GM19023 (cell line): Measurements from ENCODE around the gene TRIM74.
A peak's percentile ranks its signal among the peaks of the same experiment; 100 is the strongest.
"Not testable (repeated sequence)": the region's sequence is repeated elsewhere in the genome, so short reads cannot be mapped to it uniquely, and the experiment has no call there.

Experiments
- ATAC-seq: cut with Tn5 transposase; IDR thresholded peaks from one replicate; pipeline ENCODE4 v1.9.1; 2021; ENCODE audit warnings: mild to moderate bottlenecking, moderate library complexity; ENCODE audit not compliant: unreplicated experiment

The TRIM74 gene

DNA sequence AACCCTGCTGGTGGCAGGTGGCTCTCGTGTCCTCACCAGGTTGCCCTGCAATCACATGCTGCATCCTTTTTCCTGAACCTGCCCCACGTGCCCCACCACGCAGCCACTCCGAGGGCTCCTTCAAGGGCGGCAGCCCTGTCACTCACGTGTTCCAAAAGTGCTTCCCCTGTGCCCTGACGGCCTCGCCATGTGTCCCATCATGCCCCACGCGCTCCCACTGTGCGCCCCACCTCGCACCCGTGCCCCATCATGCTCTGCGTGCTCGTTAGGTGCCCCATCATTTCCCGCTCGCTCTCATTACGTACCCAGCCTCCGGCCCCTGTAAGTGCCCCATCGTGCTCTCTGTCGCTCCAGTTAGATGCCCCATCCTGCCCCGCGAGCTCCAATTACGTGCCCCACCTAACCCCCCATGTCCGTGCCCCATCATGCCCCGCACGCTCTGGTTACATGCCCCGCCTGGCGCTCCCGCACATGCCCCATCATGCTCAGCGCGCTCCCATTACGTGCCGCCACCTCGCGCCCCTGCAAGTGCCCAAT is at the start of gene TRIM74:
Gene TRIM74, minus strand, starts transcription at position 487 of the 537 bp plus-strand sequence. CDS start 3,309 bp downstream, outside the sequence.
- ATAC-seq, result not testable (repeated sequence)

DNA sequence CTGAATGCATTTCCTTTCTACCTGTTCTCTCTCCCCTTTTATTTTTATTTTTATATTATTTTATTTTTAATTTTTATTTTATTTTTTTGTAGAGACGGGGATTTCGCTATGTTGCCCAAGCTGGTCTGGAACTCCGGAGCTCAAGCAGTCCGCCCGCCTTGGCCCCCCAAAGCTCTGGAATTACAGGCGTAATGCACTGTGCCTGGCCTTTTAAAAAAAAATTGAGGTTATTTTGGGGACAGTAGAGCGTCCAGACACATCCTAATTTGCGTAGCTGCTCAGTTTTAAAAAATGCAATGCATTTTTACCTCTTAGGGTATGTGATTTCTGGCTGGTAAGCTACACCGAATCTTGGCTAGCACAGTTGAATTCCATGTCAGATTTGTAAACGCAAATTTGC is 37.2 kb upstream of the TRIM74 start:
- not testable (repeated sequence) for ATAC-seq

DNA sequence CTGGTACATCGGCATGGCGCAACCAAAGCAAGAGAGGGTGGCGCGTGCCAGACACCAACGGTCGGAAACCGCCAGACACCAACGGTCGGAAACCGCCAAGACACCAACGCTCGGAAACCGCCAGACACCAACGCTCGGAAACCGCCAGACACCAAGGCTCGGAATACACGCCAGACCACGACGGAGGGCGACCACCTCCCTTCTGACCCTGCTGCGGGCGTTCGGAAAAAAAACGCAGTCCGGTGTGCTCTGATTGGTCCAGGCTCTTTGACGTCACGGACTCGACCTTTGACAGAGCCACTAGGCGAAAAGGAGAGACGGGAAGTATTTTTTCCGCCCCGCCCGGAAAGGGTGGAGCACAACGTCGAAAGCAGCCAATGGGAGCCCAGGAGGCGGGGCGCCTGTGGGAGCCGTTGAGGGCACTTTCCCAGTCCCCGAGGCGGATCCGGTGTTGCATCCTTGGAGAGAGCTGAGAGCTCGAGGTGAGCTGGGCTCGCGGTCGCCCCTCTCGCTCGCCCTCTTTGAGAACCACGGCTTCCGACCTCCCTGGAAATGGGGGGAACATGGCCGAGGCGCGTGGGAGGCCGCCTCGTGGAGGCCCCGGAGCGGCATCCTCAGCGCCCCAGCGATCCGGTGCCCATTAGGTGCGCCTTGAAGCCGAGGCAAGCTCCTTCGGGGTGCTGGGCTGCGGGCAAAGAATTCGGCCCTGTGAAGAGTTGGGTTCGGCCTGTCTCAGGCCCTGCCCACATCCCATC is 36.6 kb upstream of the TRIM74 start:
- peak; percentile 88 for ATAC-seq

DNA sequence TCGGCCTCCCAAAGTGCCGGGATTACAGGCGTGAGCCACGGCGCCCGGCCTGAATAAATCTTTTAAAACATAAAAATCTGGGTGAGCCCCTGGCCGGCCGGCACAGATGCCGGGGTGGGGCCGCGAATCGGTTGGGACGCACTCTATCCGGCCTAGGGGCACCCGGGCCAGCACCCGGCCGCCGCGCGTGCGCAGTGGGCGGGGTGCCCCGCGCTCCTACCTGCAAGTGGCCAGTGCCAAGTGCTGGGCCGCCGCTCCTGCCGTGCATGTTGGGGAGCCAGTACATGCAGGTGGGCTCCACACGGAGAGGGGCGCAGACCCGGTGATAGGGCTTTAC is 36.1 kb upstream of the TRIM74 start:
- ATAC-seq, result peak; percentile 76

DNA sequence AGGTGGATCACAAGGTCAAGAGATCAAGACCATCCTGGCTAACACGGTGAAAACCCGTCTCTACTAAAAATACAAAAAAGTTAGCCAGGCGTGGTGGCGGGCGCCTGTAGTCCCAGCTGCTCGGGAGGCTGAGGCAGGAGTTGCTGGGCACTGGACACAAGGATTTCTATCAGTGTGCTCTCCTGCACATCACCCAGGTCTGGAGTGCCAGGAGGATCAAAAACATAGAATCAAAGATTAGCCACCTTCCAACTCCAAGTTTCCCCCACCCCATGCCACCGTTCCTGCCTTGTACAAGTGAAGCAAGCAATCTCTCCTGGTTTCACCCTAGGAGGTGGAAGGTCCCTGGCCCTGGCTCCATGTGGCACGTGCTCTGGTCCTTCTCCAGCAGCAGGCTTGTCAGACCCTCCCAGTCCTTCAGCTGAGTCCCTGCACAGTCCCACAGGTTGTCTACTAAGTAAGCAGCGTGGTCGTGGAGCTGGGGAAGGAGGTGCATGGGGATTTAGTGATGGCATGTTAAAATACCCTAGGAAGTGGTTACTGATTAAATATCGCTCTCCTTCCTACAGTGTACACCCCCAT is 28.7 kb upstream of the TRIM74 start:
- not testable (repeated sequence) for ATAC-seq

DNA sequence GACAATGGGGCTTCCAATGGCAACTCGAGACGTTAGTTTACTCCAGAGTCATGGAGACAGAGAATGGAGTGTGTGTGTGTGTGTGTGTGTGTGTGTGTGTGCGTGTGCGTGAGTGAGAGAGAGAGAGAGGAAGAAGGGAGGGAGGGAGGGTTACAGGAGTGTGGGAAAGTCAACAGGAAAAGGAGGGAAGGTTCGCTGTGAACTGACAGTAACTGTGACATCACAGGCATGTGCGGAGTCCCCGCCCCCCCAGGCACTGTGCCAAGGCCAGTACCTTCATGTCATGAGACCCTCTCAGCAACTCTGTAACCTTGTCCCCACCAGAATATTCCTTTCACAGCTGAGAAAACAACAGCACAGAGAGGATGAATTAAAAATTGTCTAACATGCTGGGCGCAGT is 28.2 kb upstream of the TRIM74 start:
- not testable (repeated sequence) for ATAC-seq

DNA sequence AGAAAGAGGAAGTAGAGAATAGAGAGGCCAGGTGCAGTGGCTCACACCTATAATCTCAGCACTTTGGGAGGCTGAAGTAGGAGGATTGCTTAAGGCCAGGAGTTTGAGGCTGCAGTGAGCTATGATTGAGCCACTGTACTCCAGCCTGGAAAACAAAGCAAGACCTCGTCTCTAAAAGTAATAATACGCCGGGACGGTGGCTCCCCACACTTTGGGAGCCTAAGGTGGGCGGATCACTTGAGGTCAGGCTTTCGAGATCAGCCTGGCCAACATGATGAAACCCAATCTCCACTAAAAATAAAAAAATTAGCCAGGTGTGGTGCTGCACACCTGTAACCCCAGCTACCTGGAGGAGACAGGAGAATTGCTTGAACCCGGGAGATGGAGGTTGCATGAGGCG is 26.2 kb upstream of the TRIM74 start:
- not testable (repeated sequence) for ATAC-seq

DNA sequence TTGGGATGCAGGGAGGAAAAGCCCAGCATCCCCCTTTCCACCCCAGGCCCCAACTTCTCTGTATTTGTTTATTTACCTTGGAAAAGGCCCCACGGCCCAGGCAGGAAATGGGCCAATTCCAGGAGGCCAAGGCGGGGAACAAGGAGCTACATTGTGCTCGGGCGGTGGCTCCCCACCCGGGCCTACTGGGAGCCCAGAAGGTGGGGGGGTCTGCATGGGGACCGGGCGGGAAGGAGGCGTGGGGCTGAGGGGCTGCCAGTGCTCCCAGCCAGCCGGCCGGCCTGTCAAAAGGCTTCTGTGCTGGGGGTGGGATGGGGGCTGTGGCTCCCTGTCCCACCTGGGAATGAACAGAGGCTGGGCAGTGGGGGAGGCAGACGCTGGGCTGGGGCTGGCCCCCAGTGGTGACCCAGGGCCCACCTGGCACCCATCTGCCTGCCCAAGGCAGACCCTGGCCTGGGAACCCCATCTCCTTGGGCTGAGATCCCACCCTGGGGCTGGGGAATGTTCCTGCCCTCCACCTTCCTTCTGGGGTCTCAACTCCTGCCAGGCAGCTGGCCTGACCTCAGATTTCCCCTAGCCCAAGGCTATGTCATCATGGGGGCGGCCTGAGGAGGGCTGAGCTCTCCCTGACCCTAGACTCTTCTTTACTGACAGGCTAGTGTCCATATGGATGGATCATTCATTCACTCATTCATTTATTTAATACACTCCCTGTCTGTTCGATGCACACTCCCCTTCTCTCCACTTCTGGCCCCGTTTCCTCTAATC is 21.1 kb upstream of the TRIM74 start:
- not testable (repeated sequence) for ATAC-seq

DNA sequence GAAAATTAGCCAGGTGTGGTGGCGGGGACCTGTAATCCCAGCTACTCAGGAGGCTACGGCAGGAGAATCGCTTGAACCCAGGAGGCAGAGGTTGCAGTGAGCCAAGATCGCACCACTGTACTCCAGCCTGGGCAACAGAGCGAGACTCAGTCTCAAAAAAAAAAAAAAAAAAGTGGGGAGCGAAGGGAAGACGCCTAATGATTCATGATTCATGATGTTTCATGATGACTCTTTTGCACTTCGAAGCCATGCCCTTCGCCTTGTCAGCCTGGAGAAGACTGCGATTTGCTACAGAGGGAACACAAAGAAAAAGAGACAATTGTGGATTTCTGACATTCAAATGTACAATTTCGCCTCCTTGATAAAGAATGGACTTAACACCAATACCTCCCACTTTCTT is 12.8 kb upstream of the TRIM74 start:
- not testable (repeated sequence) for ATAC-seq

DNA sequence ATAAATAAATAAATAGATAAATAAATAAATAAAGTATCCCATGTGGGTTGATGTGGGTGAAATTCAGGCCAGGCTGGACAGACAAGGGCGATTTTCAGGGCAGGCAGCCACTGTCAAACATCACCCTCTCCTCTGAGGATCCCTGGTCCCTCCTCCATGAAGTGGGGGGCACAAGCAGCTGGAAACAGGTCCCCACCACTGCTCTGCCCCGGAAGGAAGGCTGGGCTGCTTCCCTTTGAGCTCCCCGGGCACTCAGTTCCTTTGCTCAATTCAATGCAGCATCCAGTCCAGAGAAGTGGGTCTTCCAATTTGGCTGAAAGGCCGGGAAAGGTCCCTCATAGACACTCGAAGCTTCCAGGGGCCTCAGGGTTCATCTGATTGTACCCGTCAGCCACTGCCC is 11.1 kb upstream of the TRIM74 start:
- not testable (repeated sequence) for ATAC-seq

DNA sequence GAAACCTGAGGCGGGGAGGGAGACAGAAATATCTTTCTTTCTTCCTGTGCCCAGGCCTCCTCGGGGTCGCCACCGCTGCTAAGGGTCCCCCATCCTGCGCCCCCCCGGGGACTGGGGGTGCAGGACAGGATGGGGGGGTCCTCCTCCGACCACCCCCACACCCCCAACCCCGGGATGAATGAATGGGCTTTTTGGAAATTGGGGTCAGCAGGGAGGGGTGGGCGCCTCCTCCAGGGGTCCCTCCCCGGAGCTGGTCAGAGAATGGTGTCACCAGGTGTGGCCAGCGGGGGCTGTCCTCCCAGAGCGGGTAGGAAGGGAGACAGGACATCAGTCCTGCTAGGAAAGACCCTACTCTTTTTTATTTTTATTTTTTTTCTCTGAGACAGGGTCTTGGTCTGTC is 7.2 kb upstream of the TRIM74 start:
- not testable (repeated sequence) for ATAC-seq

DNA sequence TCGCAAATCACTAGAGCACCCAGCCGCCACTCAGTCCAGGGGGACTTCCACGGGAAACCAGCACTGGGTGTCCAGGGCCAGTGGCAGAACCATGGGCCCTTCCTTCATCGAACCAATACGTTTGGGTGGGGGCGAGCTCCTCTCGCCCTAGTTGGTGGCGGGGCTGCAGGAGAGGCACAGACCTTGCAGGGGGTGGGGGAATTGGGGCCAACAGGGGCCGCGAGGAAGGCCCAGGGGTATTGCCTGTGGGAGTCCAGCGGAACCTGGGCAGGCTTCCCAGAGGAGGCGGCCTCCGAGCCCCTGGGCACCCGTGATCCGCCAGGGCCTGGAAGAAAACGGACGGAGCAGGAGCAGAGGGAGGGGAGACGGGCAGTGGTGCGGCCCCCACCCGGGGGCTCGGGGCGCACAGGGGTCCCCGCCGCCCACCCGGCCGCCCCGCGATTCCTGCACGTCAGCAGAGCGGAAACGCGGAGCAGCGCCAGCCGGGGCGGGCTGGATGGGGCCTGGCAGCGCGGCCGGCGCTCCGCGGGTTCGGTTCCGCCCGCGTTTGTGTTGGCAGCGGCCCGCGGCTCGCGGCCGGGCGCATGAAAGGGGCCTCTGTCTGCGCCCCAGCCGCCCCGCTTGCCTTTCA is 6.5 kb upstream of the TRIM74 start:
- not testable (repeated sequence) for ATAC-seq

DNA sequence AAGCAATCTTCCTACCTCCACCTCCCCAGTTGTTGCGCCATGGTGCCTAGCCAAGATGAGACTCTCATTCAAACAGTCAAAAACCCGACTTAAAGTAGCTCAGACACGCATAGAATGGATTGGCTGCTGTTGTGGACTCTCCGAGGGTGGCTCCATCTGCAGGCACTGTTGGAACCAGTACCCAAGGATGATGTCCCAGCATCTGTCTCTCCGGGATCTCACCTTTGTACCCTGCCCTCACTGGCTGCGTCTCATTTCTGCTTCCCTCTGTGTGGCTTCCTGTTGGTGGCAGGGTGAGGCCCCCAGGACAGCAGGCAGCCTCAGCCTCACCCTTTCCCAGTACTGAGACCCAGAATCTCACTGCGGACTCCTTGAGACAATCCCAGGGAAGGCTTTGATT is 5.5 kb upstream of the TRIM74 start:
- not testable (repeated sequence) for ATAC-seq

DNA sequence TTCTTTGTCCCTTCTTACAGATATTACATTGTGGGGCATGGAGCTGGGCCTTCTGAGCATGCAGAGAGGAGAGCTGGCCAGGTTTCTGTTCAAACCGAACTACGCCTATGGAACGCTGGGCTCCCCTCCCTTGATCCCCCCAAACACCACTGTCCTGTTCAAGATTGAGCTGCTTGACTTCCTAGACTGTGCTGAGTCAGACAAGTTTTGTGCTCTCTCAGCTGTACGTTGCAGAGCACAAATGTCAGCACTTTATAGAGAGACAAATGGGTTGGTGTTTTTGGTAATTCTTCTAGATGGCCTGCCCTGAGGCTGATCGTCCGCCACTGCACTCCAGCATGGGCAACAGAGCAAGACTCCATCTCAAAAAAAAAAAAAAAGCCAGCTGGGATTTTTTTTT is 2.2 kb upstream of the TRIM74 start:
- not testable (repeated sequence) for ATAC-seq

DNA sequence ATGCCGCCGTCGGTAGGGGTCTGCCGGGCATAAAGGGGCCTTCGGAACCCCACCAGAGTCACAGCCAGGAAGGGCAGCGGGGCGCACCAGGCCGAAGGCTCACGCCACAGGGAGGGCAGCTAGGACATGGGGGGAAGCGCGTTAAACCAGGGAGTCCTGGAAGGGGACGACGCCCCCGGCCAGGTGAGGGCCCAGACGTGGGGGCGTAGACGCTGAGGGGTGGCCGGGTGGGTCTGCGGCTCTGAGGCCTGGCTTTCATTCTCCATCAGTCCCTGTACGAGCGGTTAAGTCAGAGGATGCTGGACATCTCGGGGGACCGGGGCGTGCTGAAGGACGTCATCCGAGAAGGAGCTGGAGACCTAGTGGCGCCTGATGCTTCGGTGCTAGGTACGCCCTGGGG is 422 bp upstream of the TRIM74 start:
- ATAC-seq, result not testable (repeated sequence)

DNA sequence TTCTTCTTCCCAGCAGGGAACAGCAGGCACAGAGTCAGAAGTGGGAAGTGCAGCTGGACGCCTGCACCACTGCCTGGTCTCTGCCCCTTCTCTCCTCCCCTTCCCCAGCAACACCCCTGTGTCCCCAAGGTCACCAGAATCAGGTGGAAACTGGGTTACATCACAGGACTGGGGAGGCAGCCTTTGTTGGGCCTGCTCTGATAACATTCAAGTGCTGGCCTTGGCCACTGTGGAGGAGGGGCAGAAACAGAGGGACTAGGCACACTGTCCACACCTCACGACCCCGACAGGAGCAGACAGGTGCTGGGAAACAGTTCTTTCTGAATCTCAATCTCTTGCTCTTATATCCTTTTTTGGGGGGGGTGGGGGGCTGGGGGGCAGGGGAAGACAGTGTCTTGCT is 2.4 kb downstream of the TRIM74 start:
- ATAC-seq, result not testable (repeated sequence)

DNA sequence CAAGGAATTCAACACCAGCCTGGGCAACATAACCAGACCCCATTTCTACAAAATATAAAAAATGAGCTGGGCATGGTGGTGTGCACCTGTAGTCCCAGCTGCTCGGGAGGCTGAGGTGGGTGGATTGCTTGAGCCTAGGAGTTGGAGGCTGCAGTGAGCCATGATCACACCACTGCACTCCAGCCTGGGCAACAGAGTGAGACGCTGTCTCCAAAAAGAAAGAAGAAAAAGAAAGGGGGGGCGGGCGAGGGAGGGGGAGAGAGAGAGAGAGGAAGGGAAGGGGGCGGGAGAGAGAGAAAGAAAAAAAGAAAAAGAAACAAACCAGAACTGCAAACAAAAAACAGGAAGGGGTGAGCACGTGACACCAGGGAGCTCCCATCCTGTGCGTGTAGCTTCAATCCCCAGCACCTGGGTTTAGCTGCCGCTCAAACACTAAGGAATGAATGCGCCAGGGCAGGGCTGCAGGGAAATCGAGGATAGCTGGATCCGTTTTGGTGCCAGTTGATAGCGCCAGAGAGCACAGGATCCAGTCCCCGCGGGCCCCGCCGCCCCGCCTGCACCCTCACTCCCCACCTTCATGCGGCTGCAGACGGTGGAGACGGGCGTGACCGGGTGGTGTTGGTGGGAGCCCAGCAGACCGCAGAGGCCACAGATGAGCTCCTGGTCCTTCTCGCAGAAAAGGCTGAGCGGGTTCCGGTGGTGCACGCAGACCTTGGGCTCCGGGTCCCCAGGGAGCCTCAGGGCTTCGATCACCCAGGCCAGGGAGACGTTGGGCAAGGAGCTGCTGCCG is 3.9 kb downstream of the TRIM74 start:
- ATAC-seq, result not testable (repeated sequence)

DNA sequence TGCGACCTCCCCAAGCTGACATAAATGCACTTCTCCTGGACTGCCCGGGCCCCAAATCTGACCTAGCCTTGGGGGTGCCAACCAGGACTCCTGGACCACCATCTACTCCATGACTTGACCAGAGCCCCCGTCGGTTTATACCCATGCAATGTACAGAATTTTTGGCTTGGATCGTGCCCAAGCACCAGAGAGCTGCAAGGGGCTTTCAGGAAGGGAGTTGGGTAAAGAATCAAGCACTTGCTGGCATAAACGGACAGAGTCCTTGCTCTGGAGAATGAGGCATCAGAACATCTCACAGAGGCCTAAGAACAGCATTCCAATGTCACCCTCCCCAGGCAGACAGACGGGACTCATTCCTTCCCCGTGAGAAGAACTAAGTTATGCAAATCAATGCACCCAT is 6.2 kb downstream of the TRIM74 start:
- not testable (repeated sequence) for ATAC-seq

DNA sequence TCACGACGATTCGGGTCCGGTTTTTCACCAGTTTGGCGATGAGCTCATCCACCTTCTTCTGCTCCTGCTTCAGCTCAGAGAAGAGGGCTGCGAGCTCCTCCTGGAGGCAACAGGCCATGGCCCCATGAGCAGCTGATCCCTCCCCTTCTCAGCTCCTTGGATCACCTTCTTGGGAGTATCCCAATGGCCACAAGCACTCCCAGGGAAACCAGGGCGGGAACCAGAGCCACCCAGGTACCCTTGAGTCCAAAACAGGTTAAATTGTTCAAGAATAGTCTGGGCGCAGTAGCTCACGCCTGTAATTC is 8.0 kb downstream of the TRIM74 start:
- ATAC-seq, result not testable (repeated sequence)

DNA sequence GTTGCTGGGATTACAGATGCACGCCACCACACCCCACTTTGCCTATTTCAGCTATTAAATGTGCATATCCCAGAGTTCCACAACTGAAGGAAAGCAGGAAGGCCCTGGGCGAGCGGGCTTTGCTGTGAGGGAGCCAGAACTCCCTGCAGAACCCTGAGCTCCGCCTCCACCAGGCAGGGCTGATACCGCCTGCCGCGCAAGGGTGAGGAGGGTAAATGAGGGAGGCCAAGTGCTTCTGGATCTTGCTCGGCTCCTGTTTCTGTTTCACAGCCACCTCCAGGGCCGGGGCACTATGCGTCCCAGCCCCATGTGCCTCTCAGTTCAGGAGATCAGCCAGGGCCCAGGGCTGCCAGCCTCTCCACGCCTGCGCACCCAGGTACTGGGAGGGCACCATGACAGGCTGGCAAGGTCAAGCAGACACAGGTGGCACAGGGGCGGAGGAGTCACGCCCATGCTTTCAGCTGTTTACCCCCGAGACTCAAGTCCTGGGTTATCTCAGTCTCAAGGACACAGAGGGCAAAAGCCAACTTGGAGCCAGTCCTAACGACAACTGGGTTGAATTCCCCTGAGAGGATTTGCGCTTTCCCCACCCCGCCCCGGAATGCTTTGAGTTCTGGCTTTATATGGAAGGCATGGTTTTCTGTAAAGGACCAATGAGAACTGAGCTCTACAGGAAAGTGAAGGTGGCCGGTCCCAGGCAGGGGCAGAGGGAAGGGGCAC is 8.5 kb downstream of the TRIM74 start:
- not testable (repeated sequence) for ATAC-seq
